ENCODE results near the gene OR10K2. TPM values are rescaled to one million over a fixed set of nuclear protein-coding genes. Genes with fewer than 3 reads are reported as not detected.

The OR10K2 gene
- total RNA-seq, 1 experiment from 2014 or later, result not detected

- Mint-ChIP-seq H3K27ac (no peak within 1 kb of the TSS), H3K4me3 (no peak within 1 kb of the TSS), H3K9me3 (no peaks in the 10 kb centered on the region), H3K4me1 (no peaks in the 10 kb centered on the region), H3K36me3 (ENCODE audit: insufficient read depth in 1 of 3, low read depth in 3 of 3) (no peaks in the 10 kb centered on the region), H3K27me3 (ENCODE audit: low read depth) (no peaks in the 10 kb centered on the region)
- H2BK20ac ChIP-seq (ENCODE audit: low read depth, low read length, poor library complexity, severe bottlenecking), result no peak within 1 kb of the TSS
- no peaks in the 10 kb centered on the region for H3K23me2 ChIP-seq (ENCODE audit: insufficient read length, low read depth, low read length, poor library complexity, severe bottlenecking)
- no peak within 1 kb of the TSS for H2BK12ac ChIP-seq (ENCODE audit: insufficient read length, low read depth, low read length)
- H3K27ac ChIP-seq (ENCODE audit: insufficient read length, low read depth, low read length), result no peak within 1 kb of the TSS
- H3K18ac ChIP-seq (ENCODE audit: insufficient read length, low read depth, low read length), result no peak within 1 kb of the TSS
- no peaks in the 10 kb centered on the region for H3K79me2 ChIP-seq (ENCODE audit: insufficient read depth, low read length)
- no peak within 1 kb of the TSS for H2BK5ac ChIP-seq (ENCODE audit: insufficient read length, low read length)
- no peak within 1 kb of the TSS for H4K8ac ChIP-seq (replicated peaks; ENCODE audit: insufficient read length, low read depth, low read length)
- H3K4me1 ChIP-seq (ENCODE audit: insufficient read depth, low read length), result no peaks in the 10 kb centered on the region
- no peak within 1 kb of the TSS for H3K9ac ChIP-seq (ENCODE audit: extremely low read depth, insufficient read length, low read length)
- no CpG with 5 or more reads among the region's 5 CpGs for WGBS (ENCODE audit: extremely low coverage, insufficient read length, low lambda C conversion rate)
- no peak within 1 kb of the TSS for H3K14ac ChIP-seq (ENCODE audit: insufficient read depth, low read length)
- H3K56ac ChIP-seq (ENCODE audit: insufficient read length, low read depth, low read length), result no peak within 1 kb of the TSS
- no peaks in the 10 kb centered on the region for H3K79me1 ChIP-seq (ENCODE audit: insufficient read depth, low read depth, low read length, poor library complexity, severe bottlenecking)
- no peaks in the 10 kb centered on the region for H3K27me3 ChIP-seq (ENCODE audit: insufficient read depth, low read length)
- H4K20me1 ChIP-seq (ENCODE audit: control insufficient read depth, insufficient read depth, insufficient read length), result no peaks in the 10 kb centered on the region
- H2AFZ ChIP-seq (ENCODE audit: low read length), result no peak within 1 kb of the TSS
- H2AK5ac ChIP-seq (ENCODE audit: insufficient read length, low read length), result no peak within 1 kb of the TSS
- no peak within 1 kb of the TSS for H3K4ac ChIP-seq (ENCODE audit: low read depth, low read length)
- H4K91ac ChIP-seq (ENCODE audit: insufficient read length, low read depth, low read length), result no peak within 1 kb of the TSS
- no peak within 1 kb of the TSS for H3T11ph ChIP-seq (ENCODE audit: low read length)
- H2BK120ac ChIP-seq (ENCODE audit: low read depth, low read length, poor library complexity, severe bottlenecking), result no peak within 1 kb of the TSS
- H2BK15ac ChIP-seq (ENCODE audit: low read depth, low read length), result no peak within 1 kb of the TSS
- no peak for DNase-seq
- H3K23ac ChIP-seq (ENCODE audit: insufficient read length, low read depth, low read length), result no peak within 1 kb of the TSS
- TF ChIP-seq, protein P1, sequence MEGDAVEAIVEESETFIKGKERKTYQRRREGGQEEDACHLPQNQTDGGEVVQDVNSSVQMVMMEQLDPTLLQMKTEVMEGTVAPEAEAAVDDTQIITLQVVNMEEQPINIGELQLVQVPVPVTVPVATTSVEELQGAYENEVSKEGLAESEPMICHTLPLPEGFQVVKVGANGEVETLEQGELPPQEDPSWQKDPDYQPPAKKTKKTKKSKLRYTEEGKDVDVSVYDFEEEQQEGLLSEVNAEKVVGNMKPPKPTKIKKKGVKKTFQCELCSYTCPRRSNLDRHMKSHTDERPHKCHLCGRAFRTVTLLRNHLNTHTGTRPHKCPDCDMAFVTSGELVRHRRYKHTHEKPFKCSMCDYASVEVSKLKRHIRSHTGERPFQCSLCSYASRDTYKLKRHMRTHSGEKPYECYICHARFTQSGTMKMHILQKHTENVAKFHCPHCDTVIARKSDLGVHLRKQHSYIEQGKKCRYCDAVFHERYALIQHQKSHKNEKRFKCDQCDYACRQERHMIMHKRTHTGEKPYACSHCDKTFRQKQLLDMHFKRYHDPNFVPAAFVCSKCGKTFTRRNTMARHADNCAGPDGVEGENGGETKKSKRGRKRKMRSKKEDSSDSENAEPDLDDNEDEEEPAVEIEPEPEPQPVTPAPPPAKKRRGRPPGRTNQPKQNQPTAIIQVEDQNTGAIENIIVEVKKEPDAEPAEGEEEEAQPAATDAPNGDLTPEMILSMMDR (conservative IDR thresholded peaks at IDR 0.05), result no peak
- no peaks in the 10 kb centered on the region for H3K9me3 ChIP-seq (ENCODE audit: control insufficient read depth, low read depth, low read length)
- H3K4me2 ChIP-seq (ENCODE audit: insufficient read depth, insufficient read length, low read length), result no peak within 1 kb of the TSS
- no peak within 1 kb of the TSS for H4K5ac ChIP-seq (ENCODE audit: insufficient read length, low read depth, low read length)
Measured at GRCh38 chr1:158398818-158399514, 27.1 kb downstream of the OR10K2 start, which contains the start of gene OR10T2. Gene OR10T2, minus strand, starts transcription at chr1:158399466. Its CDS starts 0 bp downstream, at chr1:158399466.
